Vagina (tissue), 2 donors: Measurements from ENCODE around the gene CD300LG. TPM values are rescaled to one million over a fixed set of nuclear protein-coding genes. Genes with fewer than 3 reads are reported as not detected.

Experiments
- DNase-seq, 2 donors: peaks; one replicate each; pipeline ENCODE4 v3.0.0-alpha.2; 2017; ENCODE audit errors: extremely low spot score in 2 of 2
- H3K27ac ChIP-seq: fragments of 200-600 bp; sonication (generic); one replicate; pipeline ENCODE4 v1.5.1; 2019
- H3K27me3 ChIP-seq: fragments of 200-600 bp; sonication (generic); one replicate; pipeline ENCODE4 v1.5.1; 2019
- H3K36me3 ChIP-seq, 2 donors: fragments of 200-600 bp; sonication (generic); one replicate each; pipeline ENCODE4 v1.5.1; 2017 to 2019
- H3K4me1 ChIP-seq: fragments of 200-600 bp; sonication (generic); one replicate; pipeline ENCODE4 v1.5.1; 2019
- H3K4me3 ChIP-seq, 2 donors: fragments of 200-600 bp; sonication (generic); 1 replicate in 1 of 2; 2 replicates in 1 of 2; pipeline ENCODE4 v1.5.1; 2016 to 2019
- H3K9me3 ChIP-seq: fragments of 200-600 bp; sonication (generic); one replicate; pipeline ENCODE4 v1.5.1; 2019
- POLR2A ChIP-seq, 2 donors: fragments of 450-650 bp; IDR thresholded peaks; one replicate each; pipeline ENCODE4 v1.6.1; 2017; ENCODE audit warnings: antibody characterized with exemption in 2 of 2, mild to moderate bottlenecking in 2 of 2, moderate library complexity in 2 of 2
- POLR2AphosphoS5 ChIP-seq, 2 donors: sonication (generic); formaldehyde crosslinking; IDR thresholded peaks; one replicate each; pipeline ENCODE4 v1.9.0; 2017; ENCODE audit warnings: antibody characterized with exemption in 2 of 2, mild to moderate bottlenecking in 2 of 2, low read depth in 1 of 2; ENCODE audit not compliant: insufficient read depth in 1 of 2
- intact Hi-C: fragments of 100-400 bp; cut with DNase I; formaldehyde crosslinking; loops from one replicate; pipeline ENCODE4 v1.15.1; 2023
- total RNA-seq: library from RNA; depleted of rRNA; stranded (reverse); fragments of >200 nt; gene quantifications from one replicate; pipeline ENCODE4 v1.2.3, GENCODE V29; 2016
- TF ChIP-seq, protein P1 (sequence below), 3 experiments: fragments of 450-650 bp in 2 of 3; fragments of 200-600 bp in 1 of 3; sonication (generic) in 1 of 3; IDR thresholded peaks; one replicate each; pipeline ENCODE4 v1.5.1; 2017 to 2019; ENCODE audit warnings: antibody characterized with exemption in 3 of 3, mild to moderate bottlenecking in 2 of 3, moderate library complexity in 2 of 3

The CD300LG gene
- total RNA-seq, 1 donor from 2014 or later = 5.6 TPM

DNA sequence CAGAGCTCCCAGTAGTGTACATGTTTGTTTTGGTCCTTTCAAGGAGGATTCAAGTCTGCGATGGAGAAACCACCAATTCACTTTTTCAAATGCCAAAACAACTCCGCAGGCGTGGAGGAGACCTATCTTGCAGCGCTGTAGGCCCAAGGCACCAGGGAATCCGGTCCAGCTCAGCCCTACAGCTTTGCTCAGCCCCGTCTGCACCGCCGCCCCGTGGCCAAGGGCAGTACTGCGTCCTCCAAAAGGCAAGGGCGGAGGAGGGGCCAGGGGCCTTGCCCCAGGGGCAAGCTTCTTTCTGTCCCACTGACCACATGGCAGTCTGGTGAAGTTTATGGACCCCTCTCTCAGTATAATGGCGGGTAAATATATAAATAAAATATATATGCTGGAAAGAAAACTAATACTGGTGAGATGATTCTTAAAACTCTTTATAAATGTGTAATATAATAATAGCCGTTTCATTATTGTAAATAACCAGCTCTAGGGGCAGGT is 709 bp upstream of the CD300LG start:
- DNase-seq = no peak
- Histone ChIP-seq H3K27me3 (no peaks in the 10 kb centered on the region), H3K36me3 (no peaks in the 10 kb centered on the region), H3K27ac (no peak overlapping the region), H3K9me3 (no peaks in the 10 kb centered on the region), H3K4me1 (no peaks in the 10 kb centered on the region), H3K4me3 (no peak overlapping the region)
- TF ChIP-seq, protein P1, sequence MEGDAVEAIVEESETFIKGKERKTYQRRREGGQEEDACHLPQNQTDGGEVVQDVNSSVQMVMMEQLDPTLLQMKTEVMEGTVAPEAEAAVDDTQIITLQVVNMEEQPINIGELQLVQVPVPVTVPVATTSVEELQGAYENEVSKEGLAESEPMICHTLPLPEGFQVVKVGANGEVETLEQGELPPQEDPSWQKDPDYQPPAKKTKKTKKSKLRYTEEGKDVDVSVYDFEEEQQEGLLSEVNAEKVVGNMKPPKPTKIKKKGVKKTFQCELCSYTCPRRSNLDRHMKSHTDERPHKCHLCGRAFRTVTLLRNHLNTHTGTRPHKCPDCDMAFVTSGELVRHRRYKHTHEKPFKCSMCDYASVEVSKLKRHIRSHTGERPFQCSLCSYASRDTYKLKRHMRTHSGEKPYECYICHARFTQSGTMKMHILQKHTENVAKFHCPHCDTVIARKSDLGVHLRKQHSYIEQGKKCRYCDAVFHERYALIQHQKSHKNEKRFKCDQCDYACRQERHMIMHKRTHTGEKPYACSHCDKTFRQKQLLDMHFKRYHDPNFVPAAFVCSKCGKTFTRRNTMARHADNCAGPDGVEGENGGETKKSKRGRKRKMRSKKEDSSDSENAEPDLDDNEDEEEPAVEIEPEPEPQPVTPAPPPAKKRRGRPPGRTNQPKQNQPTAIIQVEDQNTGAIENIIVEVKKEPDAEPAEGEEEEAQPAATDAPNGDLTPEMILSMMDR (IDR thresholded peaks at IDR 0.05) = peak; percentile 91 to 96 (median 96)
- TF ChIP-seq POLR2AphosphoS5 (IDR thresholded peaks at IDR 0.05; ENCODE audit: insufficient read depth in 1 of 2, low read depth in 1 of 2) = peak in 1 of 2 donors; percentile 45
- no peak for TF ChIP-seq POLR2A (IDR thresholded peaks at IDR 0.05)
- intact Hi-C loops = loop anchor here (10.0 kb wide), 1 partner anchor 61 kb away; the partner anchor contains the start of gene CFAP97D1

DNA sequence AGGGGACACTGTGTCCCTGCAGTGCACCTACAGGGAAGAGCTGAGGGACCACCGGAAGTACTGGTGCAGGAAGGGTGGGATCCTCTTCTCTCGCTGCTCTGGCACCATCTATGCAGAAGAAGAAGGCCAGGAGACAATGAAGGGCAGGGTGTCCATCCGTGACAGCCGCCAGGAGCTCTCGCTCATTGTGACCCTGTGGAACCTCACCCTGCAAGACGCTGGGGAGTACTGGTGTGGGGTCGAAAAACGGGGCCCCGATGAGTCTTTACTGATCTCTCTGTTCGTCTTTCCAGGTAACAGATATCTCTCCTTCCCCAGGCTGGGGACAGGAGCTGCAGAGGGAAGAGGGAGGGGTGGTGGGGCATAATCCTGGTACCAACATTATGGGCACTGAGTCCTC is 1.6 kb downstream of the CD300LG start:
- Histone ChIP-seq H3K4me3 (no peak overlapping the region), H3K36me3 (no peaks in the 10 kb centered on the region), H3K27ac (no peak overlapping the region), H3K9me3 (no peaks in the 10 kb centered on the region), H3K27me3 (no peaks in the 10 kb centered on the region), H3K4me1 (no peaks in the 10 kb centered on the region)
- intact Hi-C loops = loop anchor here (10.0 kb wide), 1 partner anchor 64 kb away; the partner anchor contains the start of gene CFAP97D1
- no peak for TF ChIP-seq POLR2A (IDR thresholded peaks at IDR 0.05)
- no peak for TF ChIP-seq POLR2AphosphoS5 (IDR thresholded peaks at IDR 0.05; ENCODE audit: insufficient read depth in 1 of 2, low read depth in 1 of 2)
- TF ChIP-seq, protein P1 (IDR thresholded peaks at IDR 0.05) = no peak
- no peak for DNase-seq

DNA sequence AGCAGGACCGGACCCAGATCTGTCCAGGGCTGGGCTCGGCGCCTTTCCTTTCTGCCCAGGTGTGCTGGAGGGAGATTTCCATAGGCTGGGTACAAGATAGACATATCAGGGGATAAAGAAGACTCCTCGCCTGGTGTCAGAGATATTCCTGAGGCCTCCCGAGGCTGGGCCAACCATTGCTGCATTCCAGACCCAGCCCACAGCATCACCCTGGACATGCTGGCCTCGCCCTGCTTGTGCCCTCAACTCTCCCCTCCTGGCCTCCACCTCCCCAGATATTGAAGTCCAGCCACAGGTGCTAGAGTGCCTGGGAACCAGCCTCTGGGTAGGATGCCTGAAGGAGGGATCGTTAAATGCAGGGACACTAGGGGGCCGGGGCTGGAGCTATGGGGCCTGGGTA is 2.1 kb downstream of the CD300LG start:
- intact Hi-C loops = loop anchor here (10.0 kb wide), 1 partner anchor 64 kb away; the partner anchor contains the start of gene CFAP97D1
- H3K4me1 ChIP-seq = no peaks in the 10 kb centered on the region
- H3K27me3 ChIP-seq = no peaks in the 10 kb centered on the region
- H3K9me3 ChIP-seq = no peaks in the 10 kb centered on the region
- H3K36me3 ChIP-seq = no peaks in the 10 kb centered on the region
- no peak for DNase-seq
- H3K27ac ChIP-seq = no peak overlapping the region
- no peak overlapping the region for H3K4me3 ChIP-seq
- TF ChIP-seq POLR2AphosphoS5 (IDR thresholded peaks at IDR 0.05; ENCODE audit: insufficient read depth in 1 of 2, low read depth in 1 of 2) = no peak
- no peak for TF ChIP-seq POLR2A (IDR thresholded peaks at IDR 0.05)
- TF ChIP-seq, protein P1 (IDR thresholded peaks at IDR 0.05) = no peak

DNA sequence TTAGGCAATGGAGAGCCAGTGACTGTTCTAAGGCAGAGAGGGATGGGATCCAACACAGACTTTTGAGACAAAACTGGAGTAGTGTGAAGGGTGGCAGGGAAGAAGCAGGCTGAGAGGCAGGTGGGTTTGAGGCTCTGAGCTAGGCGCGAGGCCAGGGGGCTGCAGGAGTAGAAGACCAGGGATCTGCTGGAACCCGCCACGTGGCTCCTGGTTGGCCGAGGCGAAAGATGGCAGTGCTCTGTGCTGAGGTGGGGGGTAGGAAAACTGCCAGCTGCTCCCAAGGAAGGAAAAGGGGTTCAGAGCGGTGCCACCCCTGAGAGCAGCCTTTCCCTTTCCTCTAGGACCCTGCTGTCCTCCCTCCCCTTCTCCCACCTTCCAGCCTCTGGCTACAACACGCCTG is 5.6 kb downstream of the CD300LG start:
- DNase-seq = no peak
- Histone ChIP-seq H3K4me3 (no peak overlapping the region), H3K4me1 (no peaks in the 10 kb centered on the region), H3K36me3 (no peaks in the 10 kb centered on the region), H3K27ac (no peak overlapping the region), H3K9me3 (no peaks in the 10 kb centered on the region), H3K27me3 (no peaks in the 10 kb centered on the region)
- intact Hi-C loops = no loop called here
- TF ChIP-seq POLR2A (IDR thresholded peaks at IDR 0.05) (no peak), POLR2AphosphoS5 (IDR thresholded peaks at IDR 0.05; ENCODE audit: insufficient read depth in 1 of 2, low read depth in 1 of 2) (no peak)
- TF ChIP-seq, protein P1 (IDR thresholded peaks at IDR 0.05) = no peak

DNA sequence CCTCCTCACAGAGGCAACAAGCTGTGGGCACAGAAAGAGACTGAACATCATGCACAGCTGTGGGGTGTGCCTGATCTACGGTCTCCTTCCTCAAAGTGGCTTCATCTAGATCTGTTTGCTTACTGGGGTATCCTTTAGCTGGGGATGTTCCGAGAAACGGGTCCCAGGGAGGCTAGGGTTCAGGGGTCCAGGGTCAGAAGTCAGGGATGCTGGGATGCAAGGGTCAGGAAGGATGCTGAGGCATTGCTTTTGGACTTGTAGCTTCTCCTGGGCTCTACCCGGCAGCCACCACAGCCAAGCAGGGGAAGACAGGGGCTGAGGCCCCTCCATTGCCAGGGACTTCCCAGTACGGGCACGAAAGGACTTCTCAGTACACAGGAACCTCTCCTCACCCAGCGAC is 6.6 kb downstream of the CD300LG start:
- Histone ChIP-seq H3K9me3 (no peaks in the 10 kb centered on the region), H3K4me1 (no peaks in the 10 kb centered on the region), H3K4me3 (no peak overlapping the region), H3K27ac (no peak overlapping the region), H3K36me3 (no peaks in the 10 kb centered on the region), H3K27me3 (no peaks in the 10 kb centered on the region)
- TF ChIP-seq POLR2AphosphoS5 (IDR thresholded peaks at IDR 0.05; ENCODE audit: insufficient read depth in 1 of 2, low read depth in 1 of 2) = no peak
- TF ChIP-seq, protein P1 (IDR thresholded peaks at IDR 0.05) = no peak
- TF ChIP-seq POLR2A (IDR thresholded peaks at IDR 0.05) = no peak
- no peak for DNase-seq
- intact Hi-C loops = no loop called here
